NCI-H146 (cell line): ENCODE data around the gene RGS3.

Experiments
- DNase-seq: peaks from one replicate; lab custom pipeline; 2025; lab: John Stamatoyannopoulos, UW

The RGS3 gene

DNA sequence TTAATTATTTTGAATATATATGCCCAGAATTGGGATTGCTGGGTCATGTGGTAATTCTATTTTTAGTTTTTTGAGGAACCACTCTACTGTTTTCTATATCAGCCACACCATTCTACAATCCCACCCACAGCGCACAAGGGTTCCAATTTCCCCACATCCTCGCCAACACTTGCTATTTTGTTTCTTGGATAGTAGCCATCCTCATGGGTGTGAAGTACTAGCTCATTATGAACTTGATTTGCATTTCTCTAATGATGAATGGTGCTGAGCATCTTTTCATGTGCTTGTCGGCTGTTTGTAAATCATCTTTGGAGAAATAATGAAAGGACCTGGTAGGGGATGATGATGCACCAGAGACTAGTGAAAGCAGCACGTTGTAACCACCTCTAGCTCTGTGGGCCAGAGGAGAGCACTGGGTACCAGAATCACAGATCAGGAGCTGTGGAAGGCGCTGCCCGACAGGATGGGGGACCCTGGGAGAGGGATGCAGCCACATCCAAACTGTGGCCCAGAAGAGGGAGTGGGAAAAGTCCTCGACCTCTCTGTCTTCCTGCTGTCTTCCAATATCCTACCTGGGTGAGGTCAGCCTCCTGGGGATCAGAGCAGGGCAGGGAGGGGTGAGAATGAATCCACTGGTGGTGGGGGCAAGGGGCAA lies 155.4 kb downstream of the RGS3 start:
- DNase-seq = no peak

DNA sequence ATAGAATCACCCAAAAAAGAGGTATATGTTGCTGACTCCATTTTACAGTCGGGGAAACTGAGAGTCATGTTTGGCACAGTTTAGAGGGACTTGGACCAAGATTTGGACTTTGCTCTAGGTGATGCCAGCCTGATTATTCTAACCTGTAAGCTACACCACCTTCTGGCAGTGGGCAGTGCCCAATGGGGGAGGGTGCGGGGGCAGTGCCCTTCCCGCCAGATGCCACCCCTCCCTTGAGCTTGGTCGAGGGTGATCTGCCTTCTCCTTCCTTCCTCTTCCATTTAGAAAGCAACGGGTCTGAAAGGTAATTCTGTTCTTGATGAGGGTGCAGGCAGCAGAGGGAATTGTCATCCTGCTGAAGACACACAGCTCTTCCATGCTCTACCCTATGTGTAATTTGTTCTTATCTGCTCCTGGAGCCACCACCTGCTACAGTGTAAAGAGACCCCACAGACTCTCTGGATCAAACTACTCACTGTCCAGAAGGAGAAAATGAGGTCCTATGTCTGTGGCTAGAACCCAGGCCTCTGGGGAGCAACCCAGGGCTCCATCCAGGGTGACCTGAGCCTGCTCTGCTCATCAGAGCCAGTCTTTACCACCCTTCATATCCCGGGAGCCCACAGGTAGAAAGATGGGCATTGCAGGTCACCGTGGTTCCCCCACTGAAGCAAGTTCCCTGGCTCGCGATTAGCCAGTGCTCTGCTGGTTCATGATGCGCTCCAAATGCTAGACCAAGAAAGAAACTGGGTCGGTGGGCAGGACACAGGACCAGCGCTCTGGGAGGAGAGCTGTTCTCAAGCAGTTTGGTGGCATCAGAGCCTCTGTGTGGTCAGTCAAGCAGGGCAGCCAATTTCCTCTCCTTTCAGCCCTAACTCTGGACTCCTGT lies 156.2 kb downstream of the RGS3 start:
- no peak for DNase-seq

DNA sequence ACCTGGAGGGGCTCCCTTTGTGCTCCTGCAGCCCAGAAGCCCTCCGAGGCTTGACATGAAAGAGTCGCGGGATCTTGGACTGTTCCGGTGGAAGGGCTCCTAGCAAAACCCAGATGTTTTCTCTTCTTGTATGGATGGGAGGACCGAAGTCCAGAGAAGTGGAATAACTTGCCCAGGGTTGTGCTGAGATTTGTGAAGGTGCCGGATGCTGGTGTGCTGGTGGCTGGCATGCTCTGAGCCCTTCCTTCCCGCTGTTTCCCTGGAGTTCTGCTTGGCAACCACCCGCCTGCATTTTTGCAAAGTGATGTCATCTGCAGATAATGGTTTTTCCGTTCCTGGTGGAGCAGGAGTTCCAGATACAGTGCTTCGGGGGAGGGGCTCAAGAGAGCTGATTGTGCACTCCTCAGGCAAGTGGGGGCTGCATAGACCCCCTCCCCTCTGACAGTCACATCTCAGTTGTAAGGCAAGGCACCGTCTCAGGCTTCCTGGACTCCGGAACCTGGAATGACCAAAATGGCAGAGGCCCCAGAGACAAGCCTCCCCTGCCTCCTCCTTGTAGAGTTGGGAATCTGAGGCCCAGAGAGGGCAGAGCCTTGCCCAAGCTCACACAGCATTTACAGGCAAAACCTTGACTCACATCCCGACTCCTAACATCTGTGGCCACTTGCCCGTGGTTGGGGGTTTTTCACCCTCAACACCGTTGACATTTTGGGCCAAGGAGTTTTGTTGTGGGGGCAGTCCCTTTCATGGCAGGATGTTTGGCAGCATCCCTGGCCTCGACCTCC lies 157.0 kb downstream of the RGS3 start:
- DNase-seq = peak; percentile 58

DNA sequence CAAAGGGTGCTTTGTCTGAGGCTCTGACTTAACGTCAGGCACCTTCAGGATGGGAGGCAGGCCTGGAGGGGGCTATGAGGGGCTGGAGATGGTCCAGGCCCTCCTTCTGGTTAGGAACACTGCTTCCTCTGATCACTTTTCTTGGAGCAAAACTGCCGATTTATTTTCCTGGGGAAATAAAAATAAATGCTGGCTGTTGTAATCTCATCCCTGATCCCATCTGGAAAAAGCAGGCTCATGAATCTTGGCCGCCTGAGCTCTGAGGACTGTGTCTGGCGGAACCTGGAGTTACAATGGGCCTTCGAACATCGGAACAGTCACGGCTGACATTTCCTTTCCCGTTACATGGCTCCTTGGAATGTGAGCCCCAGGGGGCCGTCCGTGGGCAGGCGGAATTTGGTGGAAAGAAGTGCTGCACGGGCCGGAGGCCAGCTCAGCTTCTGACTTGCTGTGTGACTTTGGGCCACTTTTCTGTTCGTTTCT lies 157.8 kb downstream of the RGS3 start:
- DNase-seq = no peak

DNA sequence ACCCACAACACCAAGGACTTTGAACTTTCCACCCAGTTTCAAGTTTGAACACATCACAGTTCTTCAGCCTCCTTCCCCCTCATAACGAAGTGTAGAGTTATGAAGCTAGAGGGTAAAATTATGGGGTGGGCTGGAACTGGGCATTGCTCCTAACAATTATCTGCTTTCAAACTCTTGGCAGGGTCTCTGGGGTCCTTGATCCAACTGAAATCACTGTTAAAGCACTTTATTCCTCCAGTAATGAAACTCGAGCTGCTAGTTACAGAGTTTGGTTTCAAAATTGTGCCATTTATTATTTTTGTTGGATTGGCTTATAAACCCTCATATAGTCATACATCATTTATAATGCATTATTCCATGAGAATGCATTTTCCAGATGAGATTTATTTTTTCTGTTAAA lies 158.5 kb downstream of the RGS3 start:
- no peak for DNase-seq

DNA sequence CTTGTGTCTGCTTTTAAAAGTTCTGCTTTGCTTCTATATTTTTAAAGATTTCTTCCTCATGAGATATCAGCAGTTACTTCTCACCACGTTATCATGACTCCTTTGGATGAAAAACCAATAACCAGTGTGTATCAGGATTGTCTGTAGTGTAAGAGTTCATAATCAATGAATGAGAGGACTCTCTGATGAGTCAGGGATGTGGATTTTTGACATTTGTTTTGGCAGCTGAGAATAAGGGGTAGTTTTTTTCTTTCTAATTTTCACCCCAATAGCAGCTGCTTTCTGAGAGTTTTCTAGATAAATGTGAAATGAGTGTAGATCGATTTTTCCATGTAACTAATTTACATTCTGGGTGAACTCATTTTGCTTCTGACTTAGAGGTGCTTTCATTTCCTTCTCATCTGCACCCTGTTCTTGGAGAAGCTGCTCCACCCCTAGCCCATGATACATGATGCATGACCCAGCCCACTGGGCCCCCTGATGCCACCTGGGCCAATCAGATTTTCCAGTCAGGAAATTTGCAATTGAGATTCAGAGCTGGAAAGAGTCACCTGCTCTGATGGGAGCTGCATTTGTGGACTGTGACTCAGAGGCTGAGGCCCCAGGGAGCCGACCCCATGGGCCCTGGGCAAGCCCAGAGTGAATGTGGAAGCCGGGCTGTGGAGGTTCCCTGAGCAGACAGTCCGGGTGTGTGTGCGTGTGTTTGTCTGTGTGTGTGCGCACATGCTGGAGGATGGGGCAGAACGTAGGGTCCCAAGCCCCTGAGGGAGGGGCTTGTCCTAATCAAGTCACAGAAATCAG lies 159.3 kb downstream of the RGS3 start:
- peak; percentile 85 for DNase-seq

DNA sequence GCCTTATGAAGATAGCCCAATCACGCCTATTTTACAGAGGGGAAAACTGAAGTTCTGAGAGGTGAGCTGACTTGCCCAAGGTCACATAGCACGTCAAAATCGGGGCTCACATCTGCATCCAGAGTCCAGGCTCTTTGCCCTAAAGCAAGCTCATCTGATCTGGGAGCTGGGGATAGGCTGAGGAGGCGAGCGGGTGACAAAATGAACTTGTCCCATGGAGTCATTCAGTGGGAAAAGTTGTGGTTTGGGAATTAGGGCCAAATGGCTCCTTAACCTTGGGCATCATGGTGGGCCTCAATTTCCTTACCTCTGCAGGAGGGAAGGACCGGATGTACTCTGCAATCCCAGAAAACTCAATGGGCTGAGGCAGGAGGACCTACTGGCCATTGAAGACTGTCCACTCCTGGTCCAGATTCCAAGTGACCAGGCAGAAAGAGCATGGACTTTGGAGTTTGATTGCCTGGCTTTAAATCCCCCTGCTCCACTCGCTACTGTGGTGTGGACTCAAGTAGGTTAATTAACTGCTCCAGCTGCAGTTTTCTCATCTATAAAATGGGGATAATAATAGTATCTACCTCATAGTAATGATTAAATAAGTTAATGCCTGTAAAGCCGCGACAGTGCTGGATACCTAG lies 160.4 kb downstream of the RGS3 start:
- DNase-seq = no peak

DNA sequence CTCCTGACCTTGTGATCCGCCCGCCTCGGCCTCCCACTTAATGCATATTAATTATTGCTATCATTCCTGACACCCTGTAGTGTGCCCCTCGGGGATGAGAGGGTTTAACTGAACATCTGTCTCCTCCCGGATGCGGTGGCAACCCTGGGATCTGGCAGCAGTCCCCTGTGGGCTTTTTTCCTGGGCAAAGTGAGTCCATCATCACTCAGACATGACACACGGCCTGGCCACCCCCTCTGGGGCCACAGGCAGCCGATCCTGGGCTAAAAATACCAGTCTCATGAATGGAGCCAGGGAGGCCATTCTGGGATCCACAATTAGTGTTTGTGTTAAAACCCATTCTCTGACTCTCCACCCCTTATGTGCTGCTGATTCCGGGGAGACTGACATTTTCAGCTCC lies 161.2 kb downstream of the RGS3 start:
- DNase-seq = no peak

DNA sequence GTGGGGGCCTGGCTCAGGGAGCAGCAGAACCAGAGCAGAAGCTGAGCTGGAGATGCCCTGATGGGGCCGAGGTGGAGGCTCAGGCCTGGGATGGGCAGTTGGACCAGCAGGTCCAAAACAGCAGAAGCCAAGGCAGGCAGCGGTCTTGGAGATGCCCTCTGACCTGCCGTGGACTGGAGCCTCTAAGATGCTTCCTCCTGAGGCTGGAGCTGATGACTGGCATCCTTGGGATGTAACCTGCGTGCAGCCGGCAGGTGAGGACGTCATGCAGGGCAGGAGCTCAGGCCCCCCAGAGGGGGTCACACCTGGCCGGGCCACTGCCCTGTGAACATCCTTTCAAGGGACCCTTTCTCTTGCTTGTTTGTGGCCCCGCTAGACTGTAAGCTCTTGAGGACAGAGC lies 162.0 kb downstream of the RGS3 start:
- peak; percentile 56 for DNase-seq

DNA sequence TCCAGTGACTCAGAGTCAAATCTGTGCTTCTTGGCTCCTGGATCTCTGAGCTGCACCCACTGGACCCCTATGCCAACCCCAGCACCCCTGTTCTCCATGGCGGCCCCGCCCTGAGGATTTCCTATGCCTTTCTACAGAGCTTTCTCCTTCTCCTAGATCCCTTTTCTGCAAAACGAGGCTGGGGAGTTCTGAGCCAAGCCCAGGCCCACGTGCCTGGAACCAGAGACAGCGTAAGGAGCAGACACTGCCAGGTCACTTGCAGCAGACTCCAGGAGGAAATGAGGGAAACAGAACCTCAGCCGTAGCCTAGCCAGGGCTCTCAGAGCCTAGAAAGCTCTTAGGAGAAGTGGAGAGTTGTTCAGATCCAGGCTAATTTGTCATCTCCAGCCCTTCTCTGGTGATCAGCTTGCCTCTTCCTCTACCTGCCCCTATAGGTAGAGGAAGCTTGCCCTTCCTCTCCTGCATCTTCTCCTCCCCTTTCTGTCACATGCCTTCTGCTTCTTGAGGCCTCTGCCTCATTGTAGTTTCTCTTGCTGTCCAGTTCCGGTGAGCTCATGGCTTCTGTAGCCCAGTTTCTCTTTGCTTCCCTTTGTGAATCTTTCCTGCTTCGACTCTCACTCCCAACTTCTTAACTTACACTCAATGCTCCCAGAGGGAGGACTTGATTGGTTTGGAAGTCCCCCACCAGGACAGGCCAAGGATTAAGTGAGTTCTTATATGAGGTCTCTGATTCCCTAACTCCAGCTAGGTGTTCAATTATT lies 163.4 kb downstream of the RGS3 start:
- no peak for DNase-seq

DNA sequence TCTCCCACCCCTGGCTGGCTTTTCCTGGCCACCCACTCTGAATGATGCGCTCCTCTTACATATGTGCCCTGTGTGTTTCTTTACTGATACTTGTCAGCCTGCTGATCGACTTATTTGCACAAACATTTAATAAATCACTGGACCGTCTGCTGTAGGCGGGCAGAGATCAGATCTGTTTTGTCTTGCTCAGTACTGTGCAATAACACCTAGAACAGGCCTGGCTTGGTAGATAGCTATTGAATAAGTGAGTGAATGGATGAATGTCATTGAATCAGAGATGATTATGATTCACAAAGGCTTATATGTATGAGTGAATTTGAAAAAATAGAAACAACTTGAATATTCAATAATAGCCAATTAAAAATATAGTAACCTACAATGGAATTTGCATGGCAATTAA lies 165.1 kb downstream of the RGS3 start:
- DNase-seq = no peak

DNA sequence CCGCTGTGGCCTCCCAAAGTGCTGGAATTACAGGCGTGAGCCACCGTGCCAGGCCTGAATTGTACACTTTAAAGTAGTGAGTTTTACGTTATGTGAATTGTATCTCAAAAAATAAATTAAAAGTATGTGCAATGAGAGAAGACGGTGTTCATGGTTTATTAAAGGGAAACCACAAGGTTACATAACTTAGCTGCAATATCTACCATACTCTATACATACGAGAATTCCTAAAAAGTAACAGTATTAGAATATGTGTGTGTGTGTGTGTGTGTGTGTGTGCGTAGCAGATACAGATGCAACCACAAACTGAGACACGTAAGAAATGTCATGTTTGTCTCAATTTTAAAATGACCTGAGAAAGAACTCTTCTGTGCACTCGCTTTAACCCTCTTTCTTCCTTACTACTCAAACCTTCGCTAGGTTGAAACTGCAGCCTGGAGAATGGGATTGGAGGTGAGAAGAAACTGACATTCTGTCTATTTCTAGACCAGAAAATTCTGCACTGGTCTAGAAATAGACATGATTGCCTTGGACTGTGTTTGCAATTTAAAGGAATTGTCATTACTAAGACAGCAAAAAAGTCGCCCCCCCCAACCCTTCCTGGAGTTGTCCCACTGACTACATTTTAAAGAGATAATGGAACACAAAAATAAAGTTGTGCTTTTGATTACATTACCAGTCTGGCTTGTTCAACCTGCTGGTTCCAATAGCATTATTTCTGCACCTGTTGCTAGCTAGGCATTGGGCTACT lies 167.0 kb downstream of the RGS3 start:
- DNase-seq = no peak

DNA sequence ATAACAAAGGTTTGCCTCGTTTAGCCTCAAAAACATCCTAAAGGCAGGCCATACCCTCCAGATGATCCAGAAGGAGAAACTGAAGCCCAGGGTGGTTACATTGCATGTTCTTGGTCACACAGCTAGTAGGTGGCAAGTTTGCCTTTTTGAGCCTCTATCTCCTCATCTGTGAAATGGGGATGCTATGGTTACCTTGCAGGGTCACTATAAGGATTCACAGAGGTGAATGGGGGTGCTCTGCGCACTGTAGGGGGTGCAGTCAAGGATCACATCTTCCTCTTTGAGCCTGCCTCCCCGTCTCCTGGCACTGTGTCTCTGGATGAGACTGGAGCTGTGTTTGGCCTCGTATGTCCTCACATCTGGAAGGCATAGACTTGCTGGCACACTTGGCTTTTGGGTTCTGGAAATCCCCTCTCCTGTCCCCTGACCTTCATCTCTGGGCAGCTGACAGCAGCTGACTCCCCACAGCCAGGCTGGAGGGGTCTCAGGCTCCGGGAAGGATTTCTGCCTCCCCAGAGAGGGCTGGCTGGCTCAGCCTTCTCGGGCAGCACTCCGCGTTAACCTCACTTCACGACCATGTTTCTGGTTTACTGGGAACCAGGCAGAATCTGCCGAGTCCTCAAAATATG lies 167.7 kb downstream of the RGS3 start:
- DNase-seq = no peak

DNA sequence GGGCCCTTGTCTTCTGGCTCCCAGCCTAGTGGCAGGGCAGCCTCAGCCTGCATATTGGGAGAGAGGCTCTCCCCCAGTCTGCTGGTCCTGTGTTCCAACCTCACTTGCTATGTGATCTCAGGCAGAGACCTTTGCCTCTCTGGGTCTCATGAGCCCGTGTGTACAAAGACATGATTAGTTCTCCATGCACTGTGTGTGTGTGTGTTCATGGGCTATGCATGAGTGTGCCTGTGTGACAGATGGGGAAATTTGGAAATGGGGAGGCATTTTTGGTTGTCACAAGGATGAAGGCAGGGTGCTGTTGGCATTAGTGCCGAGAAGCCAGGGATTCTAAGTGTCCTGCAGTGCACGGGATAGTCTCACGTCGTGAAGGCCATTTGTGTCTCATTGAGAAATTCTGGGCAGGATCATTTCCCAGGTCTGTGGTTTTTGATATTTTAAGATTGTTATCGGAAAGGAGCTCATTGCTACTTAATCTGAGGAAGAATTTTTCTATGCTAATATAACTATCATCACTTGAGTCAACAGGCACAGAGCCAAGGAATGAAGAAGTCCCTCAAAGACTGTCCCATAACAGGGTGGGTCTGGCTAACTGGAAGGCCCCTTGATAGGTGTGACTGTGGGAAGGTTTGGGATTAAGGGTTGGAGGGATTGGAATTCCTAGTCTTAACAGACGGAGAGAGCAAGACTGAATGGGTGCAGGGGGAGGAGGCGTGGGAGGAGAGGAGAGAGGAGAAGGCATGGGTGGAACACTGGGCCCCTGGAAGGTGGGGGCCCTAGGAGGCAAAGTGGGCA lies 168.5 kb downstream of the RGS3 start:
- DNase-seq = no peak

DNA sequence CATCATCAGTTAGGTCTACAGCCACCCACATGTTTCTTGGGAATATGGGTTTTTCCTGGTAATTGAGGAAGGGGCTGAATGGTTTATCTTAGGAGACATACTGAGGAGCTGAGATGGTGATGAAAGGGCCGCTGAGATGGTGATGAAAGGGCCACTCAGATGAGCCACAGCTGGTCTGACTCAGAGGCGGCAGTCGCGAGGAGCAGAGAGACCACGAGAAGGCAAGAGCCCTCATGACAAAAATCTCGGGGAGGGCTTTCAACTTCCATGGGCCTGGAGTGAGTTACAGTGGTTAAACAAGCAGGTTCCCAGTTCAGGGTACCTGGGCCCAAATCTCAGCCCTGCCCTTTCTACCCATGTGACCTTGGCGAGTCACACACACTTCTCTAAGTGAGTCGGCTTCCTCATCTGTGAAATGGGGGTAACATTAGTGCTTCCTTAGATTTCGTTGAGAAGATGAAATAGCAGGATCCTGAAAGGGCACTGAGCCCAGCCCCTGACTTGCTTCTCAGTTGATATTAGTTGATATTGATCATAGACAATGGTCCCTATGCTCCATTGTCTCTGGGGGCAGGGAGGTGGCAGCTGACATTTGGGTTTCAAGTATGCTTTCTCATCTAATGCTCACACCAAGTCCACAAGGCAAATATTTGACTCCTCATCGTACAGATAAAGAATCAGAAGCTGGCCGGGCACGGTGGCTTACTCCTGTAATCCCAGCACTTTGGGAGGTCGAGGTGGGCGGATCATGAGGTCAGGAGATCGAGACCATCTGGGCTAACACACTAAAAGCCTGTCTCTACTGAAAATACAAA lies 169.5 kb downstream of the RGS3 start:
- DNase-seq = no peak

DNA sequence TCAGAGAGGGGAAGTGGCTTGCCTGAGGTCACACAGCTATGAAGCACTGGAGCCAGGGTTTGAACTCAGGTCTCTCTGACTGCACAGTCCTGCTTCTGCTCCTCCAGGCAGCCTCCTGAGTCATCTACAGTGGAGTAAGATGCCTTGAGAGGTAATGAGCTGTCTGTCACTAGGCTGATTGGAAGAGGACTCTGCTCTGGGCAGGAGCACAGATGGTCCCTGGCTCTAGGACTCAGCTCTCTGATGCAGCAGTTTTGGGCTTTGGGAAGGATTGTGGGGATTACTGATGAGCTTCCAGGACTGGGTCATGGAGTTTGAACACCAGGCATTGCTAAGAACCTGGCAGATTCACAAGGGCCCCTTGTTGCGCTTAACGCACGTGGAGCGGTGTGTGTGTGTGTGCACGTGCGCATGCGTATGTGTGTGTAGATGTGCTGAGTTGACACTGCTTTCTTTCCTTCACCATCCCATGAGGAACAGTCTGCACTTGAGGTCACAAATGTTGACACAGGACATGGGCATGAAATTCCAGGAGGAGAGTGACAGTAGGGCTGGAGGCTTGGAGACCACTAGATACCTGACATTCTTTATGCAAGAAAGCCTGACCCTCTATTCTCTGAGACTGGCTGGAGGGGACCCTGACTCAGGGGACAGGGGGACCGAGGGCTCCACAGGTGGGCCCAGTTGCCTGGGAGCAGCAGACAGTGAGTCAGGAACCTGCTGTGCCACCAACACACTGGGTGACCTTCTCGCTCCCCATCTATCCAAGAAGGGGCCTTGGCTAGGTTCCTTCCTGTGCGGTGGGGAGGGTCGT lies 170.5 kb downstream of the RGS3 start:
- no peak for DNase-seq
